Muscle layer of colon (tissue), 2 donors: Measurements from ENCODE around the gene MOCS2.

Experiments used
- H3K27ac ChIP-seq: one replicate; pipeline ENCODE4 v1.7.0; 2013; ENCODE audit warnings: low read depth, mild to moderate bottlenecking, low read length, moderate library complexity
- H3K27me3 ChIP-seq, 2 donors: one replicate each; pipeline ENCODE4 v1.7.0; 2013; ENCODE audit warnings: low read length in 2 of 2, mild to moderate bottlenecking in 2 of 2; ENCODE audit not compliant: insufficient read depth in 2 of 2, control insufficient read depth in 1 of 2
- H3K36me3 ChIP-seq: one replicate; pipeline ENCODE4 v1.7.0; 2013; ENCODE audit warnings: mild to moderate bottlenecking, low read length; ENCODE audit not compliant: insufficient read depth
- H3K4me1 ChIP-seq: one replicate; pipeline ENCODE4 v1.7.0; 2013; ENCODE audit warnings: mild to moderate bottlenecking, low read length; ENCODE audit not compliant: insufficient read depth
- H3K4me3 ChIP-seq, 2 donors: one replicate each; pipeline ENCODE4 v1.7.0; 2013; ENCODE audit warnings: low read length in 2 of 2, low read depth in 1 of 2, mild to moderate bottlenecking in 1 of 2, moderate library complexity in 1 of 2
- H3K9ac ChIP-seq: one replicate; pipeline ENCODE4 v1.7.0; 2013; ENCODE audit warnings: low read length
- H3K9me3 ChIP-seq: one replicate; pipeline ENCODE4 v1.7.0; 2013; ENCODE audit warnings: mild to moderate bottlenecking, low read length
- donor health status: abdominal sarcoma.
- donor health status: Adenocarcinoma of cecum.

Gene MOCS2, protein sequence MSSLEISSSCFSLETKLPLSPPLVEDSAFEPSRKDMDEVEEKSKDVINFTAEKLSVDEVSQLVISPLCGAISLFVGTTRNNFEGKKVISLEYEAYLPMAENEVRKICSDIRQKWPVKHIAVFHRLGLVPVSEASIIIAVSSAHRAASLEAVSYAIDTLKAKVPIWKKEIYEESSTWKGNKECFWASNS

DNA sequence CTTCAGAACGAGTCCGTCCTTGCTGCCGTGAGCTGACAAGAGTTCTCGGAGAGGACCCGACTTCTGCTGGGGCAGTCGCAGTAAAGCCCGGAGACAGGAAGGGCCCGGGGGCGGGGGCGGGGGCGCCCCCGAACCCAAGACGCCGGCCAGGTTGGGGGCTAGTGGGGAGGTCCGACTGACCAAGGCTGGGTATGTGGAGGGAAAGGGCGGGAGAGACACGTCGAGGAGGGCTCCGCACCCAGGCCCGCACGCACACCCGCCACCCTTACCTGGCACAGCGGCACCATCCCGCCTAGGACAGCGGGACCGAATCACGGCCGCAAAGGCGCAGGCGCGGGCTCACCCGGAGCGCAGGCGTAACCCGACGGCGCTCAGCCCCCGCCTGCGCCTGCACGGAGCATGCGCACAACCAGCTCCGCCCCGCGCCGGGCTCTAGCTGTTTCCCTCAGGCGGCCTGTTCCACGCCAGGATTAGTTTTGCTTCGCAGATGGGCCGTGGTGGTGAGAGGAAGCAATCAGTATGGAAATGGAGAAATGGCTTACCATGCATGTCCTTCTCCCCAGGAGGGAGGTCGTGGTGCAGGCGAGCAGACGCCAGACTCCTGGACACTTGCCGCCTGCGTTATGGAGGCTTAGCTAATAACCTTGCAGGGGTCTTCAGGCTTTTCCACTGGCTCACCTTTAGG, at the start of gene MOCS2:
TSS of gene MOCS2 (minus strand) at position 315 of the 685 bp plus-strand sequence. CDS start 2,583 bp downstream, outside the sequence.
- H3K9ac ChIP-seq, result peak within 1 kb of the TSS; percentile 83
- H3K27me3 ChIP-seq, result no peaks in the 10 kb centered on the region
- peaks cover 8% of the 10 kb centered on the region for H3K4me1 ChIP-seq
- H3K9me3 ChIP-seq, result no peaks in the 10 kb centered on the region
- H3K36me3 ChIP-seq, result no peaks in the 10 kb centered on the region
- peak within 1 kb of the TSS; percentile 82 for H3K27ac ChIP-seq
- H3K4me3 ChIP-seq, result peak within 1 kb of the TSS; percentile 57 to 92

DNA sequence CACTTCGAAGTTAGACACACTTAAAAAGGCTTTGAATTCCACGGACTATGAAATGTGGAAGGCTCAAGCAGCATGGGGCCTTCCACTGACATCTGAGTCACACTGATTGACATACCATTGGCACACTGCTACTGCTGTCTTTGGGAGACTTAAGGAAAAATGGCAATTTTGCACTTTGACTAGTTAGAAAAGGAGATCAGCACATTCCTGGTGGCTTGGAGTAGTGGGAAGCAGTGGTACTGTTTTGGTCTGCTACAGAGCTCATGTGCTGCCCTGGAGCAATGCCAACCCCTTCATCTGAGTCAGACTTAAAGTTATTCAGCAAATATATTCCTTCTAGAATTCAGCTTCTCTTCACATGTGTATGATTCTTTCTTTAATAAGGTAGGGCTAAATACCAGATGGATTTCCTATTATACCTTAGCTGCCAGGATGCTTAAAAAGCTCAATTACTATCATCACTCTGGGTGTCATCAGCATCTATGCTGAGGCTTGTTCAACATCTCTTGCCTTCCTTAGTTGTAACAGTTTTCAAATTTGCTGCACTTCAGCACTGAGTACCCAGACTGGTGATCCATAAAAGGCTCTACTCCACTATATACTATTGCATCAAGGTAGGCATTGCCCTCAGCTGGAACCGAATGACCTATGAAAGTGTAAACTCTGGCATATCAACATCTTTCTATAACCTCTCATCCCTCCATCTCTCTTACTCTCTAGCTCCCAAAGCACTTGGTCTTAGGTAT, 42.3 kb upstream of the MOCS2 start:
- H3K4me3 ChIP-seq, result no peak overlapping the region
- H3K9me3 ChIP-seq, result no peaks in the 10 kb centered on the region
- no peaks in the 10 kb centered on the region for H3K27me3 ChIP-seq
- no peaks in the 10 kb centered on the region for H3K4me1 ChIP-seq
- no peaks in the 10 kb centered on the region for H3K36me3 ChIP-seq
- H3K9ac ChIP-seq, result no peak overlapping the region
- H3K27ac ChIP-seq, result no peak overlapping the region

DNA sequence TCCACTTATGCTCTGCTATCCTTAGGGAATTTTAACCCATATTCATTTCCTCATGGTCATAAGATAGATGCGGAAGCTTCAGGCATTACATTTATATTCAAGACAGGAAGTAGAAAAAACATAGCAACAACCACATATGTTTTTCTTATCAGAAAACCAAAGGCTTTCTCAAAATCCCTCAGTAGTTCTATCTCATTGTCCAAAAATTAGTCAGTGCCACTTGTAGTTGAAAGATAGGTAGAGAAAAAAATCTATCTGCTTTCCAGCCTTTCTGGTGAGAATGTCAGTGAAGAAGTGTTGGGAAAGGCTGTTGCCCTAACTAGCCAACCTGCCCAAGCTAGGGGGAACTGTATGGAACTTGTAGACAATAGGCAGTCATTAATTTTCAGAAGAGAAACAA, 23.5 kb upstream of the MOCS2 start:
- Histone ChIP-seq H3K27me3 (no peaks in the 10 kb centered on the region), H3K4me1 (no peaks in the 10 kb centered on the region), H3K9ac (no peak overlapping the region), H3K36me3 (no peaks in the 10 kb centered on the region), H3K27ac (no peak overlapping the region), H3K4me3 (no peak overlapping the region), H3K9me3 (no peaks in the 10 kb centered on the region)

DNA sequence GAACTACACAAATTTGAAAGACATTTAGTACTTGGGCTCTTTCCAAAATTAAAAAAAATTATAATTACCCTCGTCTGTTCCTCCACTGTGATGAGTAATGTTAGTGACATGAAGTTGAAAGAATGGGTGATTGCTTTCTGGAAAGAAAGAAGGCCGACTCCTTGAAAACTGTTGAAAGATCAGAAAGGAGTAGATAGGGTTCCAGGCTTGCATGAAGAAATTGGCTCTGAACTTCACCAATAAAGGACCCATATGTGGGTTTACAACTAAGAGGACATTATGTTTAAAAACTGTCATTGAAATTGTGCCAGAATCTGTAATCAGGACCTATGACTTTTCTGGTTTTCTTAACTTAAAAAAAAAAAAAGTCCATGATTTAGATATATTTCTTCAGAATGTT, 20.7 kb upstream of the MOCS2 start:
- H3K9ac ChIP-seq, result no peak overlapping the region
- no peaks in the 10 kb centered on the region for H3K9me3 ChIP-seq
- H3K36me3 ChIP-seq, result no peaks in the 10 kb centered on the region
- H3K27me3 ChIP-seq, result no peaks in the 10 kb centered on the region
- no peak overlapping the region for H3K27ac ChIP-seq
- no peak overlapping the region for H3K4me3 ChIP-seq
- H3K4me1 ChIP-seq, result no peaks in the 10 kb centered on the region

DNA sequence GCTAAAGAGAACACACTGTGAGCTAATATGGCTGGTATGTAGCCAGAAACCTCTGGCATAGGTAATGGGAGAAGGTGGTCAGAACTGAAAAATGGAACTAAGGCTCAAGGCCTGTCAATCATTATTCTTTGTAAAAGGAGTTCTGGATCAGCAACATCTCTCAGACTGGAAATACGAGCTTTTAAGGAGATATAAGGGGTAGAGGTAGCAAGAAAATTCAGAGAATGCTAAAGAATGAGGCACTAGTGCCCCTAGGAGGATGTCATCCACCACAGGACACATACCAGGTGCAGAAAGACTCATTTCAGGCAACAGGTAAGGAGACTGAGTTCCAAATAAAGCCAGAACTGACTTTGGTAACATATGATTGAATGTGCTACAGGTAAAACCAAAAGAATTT, 18.9 kb upstream of the MOCS2 start:
- H3K4me3 ChIP-seq, result no peak overlapping the region
- H3K27me3 ChIP-seq, result no peaks in the 10 kb centered on the region

DNA sequence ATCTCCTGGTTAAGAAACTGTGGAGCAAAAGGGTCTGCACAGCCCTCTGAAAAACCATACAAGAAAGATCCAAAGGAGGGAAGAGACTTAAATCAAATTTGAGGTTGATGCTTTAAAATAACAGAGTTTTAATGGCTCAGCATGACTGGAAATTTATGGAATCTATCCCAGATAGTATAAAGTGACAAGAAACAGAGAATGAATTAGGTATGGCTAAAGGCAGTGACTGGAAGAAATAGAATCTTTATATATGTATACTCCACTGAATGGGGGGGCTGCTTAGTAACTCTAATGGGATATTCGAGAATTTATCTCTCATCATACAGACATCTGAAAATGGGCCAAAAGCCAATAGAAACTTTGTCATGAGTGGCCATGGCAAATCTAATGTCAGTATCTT, 17.6 kb upstream of the MOCS2 start:
- Histone ChIP-seq H3K4me1 (no peaks in the 10 kb centered on the region), H3K9me3 (no peaks in the 10 kb centered on the region), H3K4me3 (no peak overlapping the region), H3K36me3 (no peaks in the 10 kb centered on the region), H3K27me3 (no peaks in the 10 kb centered on the region), H3K9ac (no peak overlapping the region), H3K27ac (no peak overlapping the region)

More for the DNA sequence above, 18.9 kb upstream of the MOCS2 start:
- Histone ChIP-seq H3K4me1 (no peaks in the 10 kb centered on the region), H3K36me3 (no peaks in the 10 kb centered on the region), H3K9ac (no peak overlapping the region), H3K9me3 (no peaks in the 10 kb centered on the region), H3K27ac (no peak overlapping the region)

DNA sequence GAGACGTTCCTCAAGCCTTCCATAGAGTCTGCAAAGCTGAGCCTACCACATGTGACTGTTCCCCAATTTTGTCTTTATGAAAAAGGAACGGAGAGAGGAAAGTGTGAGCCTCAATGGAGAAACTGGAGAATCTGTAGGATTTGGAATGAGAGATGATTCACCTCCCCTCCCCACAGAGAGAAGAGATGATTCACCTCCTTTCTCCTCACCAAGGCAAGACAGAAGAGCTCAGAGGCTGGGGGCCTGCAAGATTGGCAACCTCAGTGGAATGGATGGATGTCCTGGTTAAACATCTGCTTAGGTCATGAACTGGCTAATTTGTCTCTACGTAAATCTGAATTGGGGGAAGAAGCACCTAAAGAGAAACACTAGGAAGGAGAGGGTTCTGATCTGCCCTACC, 17.0 kb upstream of the MOCS2 start:
- no peaks in the 10 kb centered on the region for H3K27me3 ChIP-seq
- H3K9ac ChIP-seq, result no peak overlapping the region
- no peaks in the 10 kb centered on the region for H3K9me3 ChIP-seq
- H3K4me1 ChIP-seq, result no peaks in the 10 kb centered on the region
- H3K4me3 ChIP-seq, result no peak overlapping the region
- no peak overlapping the region for H3K27ac ChIP-seq
- H3K36me3 ChIP-seq, result no peaks in the 10 kb centered on the region

DNA sequence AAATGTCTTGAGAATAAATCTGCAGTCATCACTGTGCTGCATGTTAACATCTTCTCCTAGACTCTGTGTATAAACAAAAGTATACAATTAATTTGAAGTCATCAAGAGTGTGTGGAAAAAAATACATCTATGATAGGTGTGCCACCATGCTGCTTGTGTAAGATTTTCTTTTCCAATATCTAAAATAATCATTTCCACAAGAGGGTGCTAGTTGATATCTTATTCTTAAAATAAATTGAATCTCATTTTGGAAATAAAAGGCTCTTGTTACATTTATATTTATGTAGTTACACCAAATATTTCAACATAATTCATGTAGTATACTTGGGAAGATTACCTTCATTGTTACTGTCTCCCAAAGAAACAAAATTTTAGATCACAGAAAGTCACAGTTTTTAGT, 14.1 kb upstream of the MOCS2 start:
- Histone ChIP-seq H3K4me1 (no peaks in the 10 kb centered on the region), H3K9ac (no peak overlapping the region), H3K27me3 (no peaks in the 10 kb centered on the region), H3K9me3 (no peaks in the 10 kb centered on the region), H3K27ac (no peak overlapping the region), H3K4me3 (no peak overlapping the region), H3K36me3 (no peaks in the 10 kb centered on the region)

DNA sequence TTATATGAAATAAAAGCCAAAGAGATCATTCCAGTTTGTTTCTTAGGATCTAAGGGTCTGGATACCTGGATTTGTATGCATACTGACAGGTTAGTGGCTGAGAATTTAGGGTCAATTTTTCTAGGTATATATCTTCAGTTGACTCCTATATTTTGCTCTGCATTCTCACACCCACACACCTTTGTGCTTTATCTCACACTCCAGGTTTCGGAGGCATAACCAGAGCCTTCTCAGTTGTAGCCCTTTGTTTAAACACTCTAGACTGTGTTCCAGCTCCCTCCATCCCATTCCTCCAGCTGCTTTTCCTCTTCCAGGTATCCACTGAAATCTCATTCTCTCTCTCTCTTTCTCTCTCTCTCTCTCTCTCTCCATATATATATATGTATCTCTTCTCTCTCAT, 10.6 kb upstream of the MOCS2 start:
- Histone ChIP-seq H3K4me3 (no peak overlapping the region), H3K9me3 (no peaks in the 10 kb centered on the region), H3K36me3 (no peaks in the 10 kb centered on the region), H3K9ac (no peak overlapping the region), H3K4me1 (no peaks in the 10 kb centered on the region), H3K27ac (no peak overlapping the region), H3K27me3 (no peaks in the 10 kb centered on the region)

DNA sequence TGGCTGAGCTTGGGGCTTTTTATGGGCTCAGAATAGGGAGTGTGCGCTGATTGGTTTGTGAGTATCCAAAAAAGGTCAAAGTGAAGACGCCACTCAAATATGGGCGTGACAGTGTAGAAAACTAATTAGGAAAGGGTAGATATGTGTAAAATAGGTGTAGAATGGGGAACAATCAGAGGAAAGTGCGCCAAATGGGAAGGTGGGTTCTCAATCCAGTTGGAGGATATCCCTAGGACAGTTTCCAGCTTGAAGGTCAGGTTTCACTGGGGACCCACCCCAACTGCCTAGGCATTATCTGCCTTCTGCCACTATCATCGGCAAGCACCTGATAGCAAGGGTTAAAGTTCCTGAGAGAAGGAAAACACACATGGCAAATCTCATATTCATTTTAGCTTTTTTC, 9.3 kb upstream of the MOCS2 start:
- Histone ChIP-seq H3K4me1 (no peaks in the 10 kb centered on the region), H3K27me3 (no peaks in the 10 kb centered on the region), H3K27ac (no peak overlapping the region), H3K36me3 (no peaks in the 10 kb centered on the region), H3K9ac (no peak overlapping the region), H3K9me3 (no peaks in the 10 kb centered on the region), H3K4me3 (no peak overlapping the region)

DNA sequence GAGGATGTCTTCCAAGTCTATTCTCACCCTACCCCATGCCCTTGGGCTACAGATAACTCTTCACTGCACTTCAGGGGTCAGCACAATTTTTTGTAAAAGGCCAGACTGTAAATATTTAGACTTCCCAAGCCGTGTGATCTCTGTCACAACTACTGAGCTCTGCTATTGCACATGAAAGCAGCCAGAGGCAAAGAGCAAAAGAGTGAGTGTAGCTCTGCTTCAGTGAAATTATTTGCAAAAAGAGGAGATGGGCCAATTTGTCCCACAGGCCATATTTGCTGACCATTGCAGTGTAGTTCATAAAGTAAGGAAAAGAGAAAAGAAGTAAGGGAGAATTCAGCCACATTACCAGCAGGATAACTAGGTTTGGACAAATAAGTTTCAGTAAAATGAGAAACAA, 7.0 kb upstream of the MOCS2 start:
- no peak overlapping the region for H3K9ac ChIP-seq
- no peak overlapping the region for H3K4me3 ChIP-seq
- no peaks in the 10 kb centered on the region for H3K4me1 ChIP-seq
- H3K27me3 ChIP-seq, result no peaks in the 10 kb centered on the region
- no peak overlapping the region for H3K27ac ChIP-seq
- H3K9me3 ChIP-seq, result no peaks in the 10 kb centered on the region
- H3K36me3 ChIP-seq, result no peaks in the 10 kb centered on the region
